GM18861 (cell line): ENCODE measurements around the gene PI4KA.
"Not testable (repeated sequence)": the region's sequence is repeated elsewhere in the genome, so short reads cannot be mapped to it uniquely, and the experiment has no call there.

Experiments
- ATAC-seq: cut with Tn5 transposase; IDR thresholded peaks from one replicate; pipeline ENCODE4 v1.9.1; 2021; ENCODE audit not compliant: unreplicated experiment

The PI4KA gene

GRCh38 chr22:20702175-20702545 is 156.5 kb downstream of the PI4KA start:
- peak; percentile 14 for ATAC-seq

- ATAC-seq = peak; percentile 20
Measured at GRCh38 chr22:20701680-20702136, 156.9 kb downstream of the PI4KA start.

- not testable (repeated sequence) for ATAC-seq
Measured at GRCh38 chr22:20700347-20700746, 158.3 kb downstream of the PI4KA start.

GRCh38 chr22:20699856-20700255 is 158.8 kb downstream of the PI4KA start:
- ATAC-seq = not testable (repeated sequence)

GRCh38 chr22:20697481-20698113 is 161.0 kb downstream of the PI4KA start:
- not testable (repeated sequence) for ATAC-seq

- ATAC-seq = not testable (repeated sequence)
Measured at GRCh38 chr22:20696056-20696455, 162.6 kb downstream of the PI4KA start.

GRCh38 chr22:20695205-20695604 is 163.4 kb downstream of the PI4KA start:
- ATAC-seq = not testable (repeated sequence)

- not testable (repeated sequence) for ATAC-seq
Measured at GRCh38 chr22:20694256-20694655, 164.4 kb downstream of the PI4KA start.

- ATAC-seq = not testable (repeated sequence)
Measured at GRCh38 chr22:20692926-20693325, 165.7 kb downstream of the PI4KA start.

GRCh38 chr22:20690586-20691317 is 167.9 kb downstream of the PI4KA start:
- not testable (repeated sequence) for ATAC-seq

GRCh38 chr22:20687356-20688172 is 171.0 kb downstream of the PI4KA start:
- not testable (repeated sequence) for ATAC-seq

GRCh38 chr22:20685764-20686163 is 172.8 kb downstream of the PI4KA start:
- ATAC-seq = not testable (repeated sequence)

- ATAC-seq = not testable (repeated sequence)
Measured at GRCh38 chr22:20678792-20679435, 179.7 kb downstream of the PI4KA start.

GRCh38 chr22:20677684-20678242 is 180.8 kb downstream of the PI4KA start:
- no peak for ATAC-seq

GRCh38 chr22:20675613-20676012 is 183.0 kb downstream of the PI4KA start:
- ATAC-seq = not testable (repeated sequence)

GRCh38 chr22:20674998-20675397 is 183.6 kb downstream of the PI4KA start:
- ATAC-seq = no peak

- no peak for ATAC-seq
Measured at GRCh38 chr22:20673295-20674195, 185.1 kb downstream of the PI4KA start.

- no peak for ATAC-seq
Measured at GRCh38 chr22:20672732-20673131, 185.9 kb downstream of the PI4KA start.

GRCh38 chr22:20672082-20672424 is 186.6 kb downstream of the PI4KA start:
- ATAC-seq = no peak
